ENCODE measurements around the gene CMTM4. TPM values are rescaled to one million over a fixed set of nuclear protein-coding genes. Genes with fewer than 3 reads are reported as not detected.
A peak's percentile ranks its signal among the peaks of the same experiment; 100 is the strongest.

CMTM4 gene
- total RNA-seq, 4 donors from 2014 or later = 170 to 246 (median 201) TPM

GRCh38 chr16:66578651-66579531, 117.7 kb downstream of the CMTM4 start, which contains the start of gene CMTM2:
Gene CMTM2, plus strand, starts transcription at chr16:66579463. Its CDS starts 145 bp downstream, at chr16:66579608.
- TF ChIP-seq CTCF (IDR thresholded peaks at IDR 0.05) (no peak), POLR2A (IDR thresholded peaks at IDR 0.05) (no peak)
- Histone ChIP-seq H3K27ac (peak within 1 kb of the TSS in 1 of 3 donors; percentile 57), H3K4me1 (peaks cover 15 to 34% of the 10 kb centered on the region in 2 donors), H3K27me3 (no peaks in the 10 kb centered on the region), H3K36me3 (no peaks in the 10 kb centered on the region), H3K9me3 (no peaks in the 10 kb centered on the region), H3K4me3 (replicated peaks in 1 of 3) (no peak within 1 kb of the TSS)
- DNase-seq = no peak
- intact Hi-C loops (cut with DNase I) = no loop called here
- WGBS, 2 donors = 40 to 46% methylated on average over 72 to 76 of the region's 77 CpGs

GRCh38 chr16:66576296-66576695, 120.2 kb downstream of the CMTM4 start:
- intact Hi-C loops (cut with DNase I) = no loop called here
- 88 to 94% methylated on average over 5 of the region's 5 CpGs for WGBS, 2 donors
- peaks cover 10 to 28% of the 10 kb centered on the region in 2 donors for H3K4me1 ChIP-seq
- no peaks in the 10 kb centered on the region for H3K27me3 ChIP-seq
- H3K36me3 ChIP-seq = no peaks in the 10 kb centered on the region
- H3K4me3 ChIP-seq (replicated peaks in 1 of 3) = no peak overlapping the region
- H3K27ac ChIP-seq = no peak overlapping the region
- no peaks in the 10 kb centered on the region for H3K9me3 ChIP-seq
- DNase-seq = no peak
- no peak for TF ChIP-seq POLR2A (IDR thresholded peaks at IDR 0.05)
- TF ChIP-seq CTCF (IDR thresholded peaks at IDR 0.05) = no peak

GRCh38 chr16:66575060-66575459, 121.5 kb downstream of the CMTM4 start:
- Histone ChIP-seq H3K36me3 (no peaks in the 10 kb centered on the region), H3K27ac (no peak overlapping the region), H3K4me1 (peaks cover 3 to 16% of the 10 kb centered on the region in 2 donors), H3K27me3 (no peaks in the 10 kb centered on the region), H3K9me3 (no peaks in the 10 kb centered on the region), H3K4me3 (replicated peaks in 1 of 3) (no peak overlapping the region)
- intact Hi-C loops (cut with DNase I) = no loop called here
- TF ChIP-seq POLR2A (IDR thresholded peaks at IDR 0.05) (no peak), CTCF (IDR thresholded peaks at IDR 0.05) (no peak)
- 97 to 98% methylated on average over 3 of the region's 3 CpGs for WGBS, 2 donors
- DNase-seq = no peak

GRCh38 chr16:66574531-66574930, 122.0 kb downstream of the CMTM4 start:
- no peak overlapping the region for H3K4me3 ChIP-seq (replicated peaks in 1 of 3)
- no peaks in the 10 kb centered on the region for H3K27me3 ChIP-seq
- TF ChIP-seq CTCF (IDR thresholded peaks at IDR 0.05) (no peak), POLR2A (IDR thresholded peaks at IDR 0.05) (no peak)
- no peaks in the 10 kb centered on the region for H3K9me3 ChIP-seq
- H3K27ac ChIP-seq = no peak overlapping the region
- peaks cover 3 to 16% of the 10 kb centered on the region in 2 donors for H3K4me1 ChIP-seq
- no peaks in the 10 kb centered on the region for H3K36me3 ChIP-seq
- 92 to 98% methylated on average over 3 of the region's 3 CpGs for WGBS, 2 donors
- DNase-seq = no peak
- intact Hi-C loops (cut with DNase I) = no loop called here

- intact Hi-C loops (cut with DNase I) = no loop called here
- Histone ChIP-seq H3K27me3 (no peaks in the 10 kb centered on the region), H3K9me3 (no peaks in the 10 kb centered on the region), H3K4me3 (replicated peaks in 1 of 3) (no peak overlapping the region), H3K4me1 (peaks cover 3 to 15% of the 10 kb centered on the region in 2 donors), H3K27ac (no peak overlapping the region), H3K36me3 (no peaks in the 10 kb centered on the region)
- TF ChIP-seq POLR2A (IDR thresholded peaks at IDR 0.05) (no peak), CTCF (IDR thresholded peaks at IDR 0.05) (no peak)
- DNase-seq = no peak
- WGBS, 2 donors = 95 to 96% methylated on average over 1 of the region's 1 CpG
Observed at GRCh38 chr16:66574081-66574480, 122.5 kb downstream of the CMTM4 start.
